GM12892 (cell line): ENCODE measurements around the gene GZMA. TPM values are rescaled to one million over a fixed set of nuclear protein-coding genes. Genes with fewer than 3 reads are reported as not detected.
"Not testable (repeated sequence)": the region's sequence is repeated elsewhere in the genome, so short reads cannot be mapped to it uniquely, and the experiment has no call there.

Experiments used
- DNase-seq: peaks from one replicate; pipeline ENCODE4 v3.0.0; 2011; ENCODE audit not compliant: insufficient read length
- FAIRE-seq: peaks from 2 replicates; lab custom pipeline; 2011; peaks lifted over from hg19 to GRCh38; lab: Jason Lieb, UNC
- POLR2A ChIP-seq: IDR thresholded peaks from 2 replicates; pipeline ENCODE4 v1.6.1; 2011; ENCODE audit warnings: low read depth, low read length, control low read depth
- POLR2AphosphoS5 ChIP-seq: IDR thresholded peaks from 2 replicates; pipeline ENCODE4 v1.6.1; 2011; ENCODE audit warnings: low read depth, low read length, control low read depth
- TAF1 ChIP-seq: IDR thresholded peaks from 2 replicates; pipeline ENCODE4 v1.6.1; 2011; ENCODE audit warnings: low read depth, mild to moderate bottlenecking, control low read depth, low read length, borderline replicate concordance
- polyA plus RNA-seq: library from polyadenylated mRNA; unstranded; fragments of >200 nt; gene quantifications from one replicate; pipeline ENCODE4 v1.2.1, GENCODE V29; 2012; ENCODE audit warnings: missing spikeins, inconsistent platforms; ENCODE audit not compliant: missing spikeins

The GZMA gene
- polyA plus RNA-seq, result not detected

- FAIRE-seq (no peak), DNase-seq (no peak)
- no peak for TF ChIP-seq POLR2AphosphoS5
- TF ChIP-seq TAF1, result no peak
- TF ChIP-seq POLR2A, result no peak
These were observed at the start of gene GZMA for GRCh38 chr5:55102348-55102747. Gene GZMA, plus strand, starts transcription at chr5:55102646. Its CDS starts 37 bp downstream, at chr5:55102683.

- DNase-seq (no peak), FAIRE-seq (no peak)
- TF ChIP-seq TAF1, result no peak
These were observed 47.3 kb upstream of the GZMA start for GRCh38 chr5:55055183-55055582.

GRCh38 chr5:55062039-55062779 lies 40.2 kb upstream of the GZMA start:
- FAIRE-seq (no peak), DNase-seq (no peak)
- no peak for TF ChIP-seq TAF1
- no peak for TF ChIP-seq POLR2A
- no peak for TF ChIP-seq POLR2AphosphoS5

- no peak for TF ChIP-seq POLR2A
- TF ChIP-seq TAF1, result no peak
- no peak for TF ChIP-seq POLR2AphosphoS5
- DNase-seq (no peak), FAIRE-seq (no peak)
These were observed 39.1 kb upstream of the GZMA start for GRCh38 chr5:55063220-55063863.

- no peak for DNase-seq
- no peak for FAIRE-seq
- TF ChIP-seq TAF1, result no peak
- no peak for TF ChIP-seq POLR2AphosphoS5
- TF ChIP-seq POLR2A, result no peak
These were observed 38.5 kb upstream of the GZMA start for GRCh38 chr5:55063899-55064298.

GRCh38 chr5:55064523-55064922 lies 37.9 kb upstream of the GZMA start:
- DNase-seq (no peak), FAIRE-seq (no peak)
- TF ChIP-seq TAF1, result no peak
- TF ChIP-seq POLR2AphosphoS5, result no peak
- no peak for TF ChIP-seq POLR2A

GRCh38 chr5:55066277-55066676 lies 36.2 kb upstream of the GZMA start:
- TF ChIP-seq POLR2A (no peak), TAF1 (no peak), POLR2AphosphoS5 (no peak)
- DNase-seq (no peak), FAIRE-seq (no peak)

GRCh38 chr5:55070968-55071367 lies 31.5 kb upstream of the GZMA start:
- no peak for TF ChIP-seq POLR2AphosphoS5
- no peak for TF ChIP-seq TAF1
- TF ChIP-seq POLR2A, result no peak
- FAIRE-seq, result no peak

GRCh38 chr5:55071413-55071812 lies 31.0 kb upstream of the GZMA start:
- FAIRE-seq, result no peak
- DNase-seq, result no peak
- TF ChIP-seq POLR2AphosphoS5 (no peak), TAF1 (no peak)

More at GRCh38 chr5:55070968-55071367, 31.5 kb upstream of the GZMA start:
- no peak for DNase-seq

GRCh38 chr5:55072666-55073065 lies 29.8 kb upstream of the GZMA start:
- FAIRE-seq (no peak), DNase-seq (no peak)
- TF ChIP-seq POLR2A (no peak), POLR2AphosphoS5 (no peak), TAF1 (no peak)

- no peak for DNase-seq
- no peak for TF ChIP-seq POLR2A
- TF ChIP-seq POLR2AphosphoS5, result no peak
- no peak for TF ChIP-seq TAF1
- no peak for FAIRE-seq
These were observed 29.2 kb upstream of the GZMA start for GRCh38 chr5:55073211-55073610.

GRCh38 chr5:55081541-55081940 lies 20.9 kb upstream of the GZMA start:
- TF ChIP-seq POLR2AphosphoS5 (no peak), TAF1 (no peak), POLR2A (no peak)
- FAIRE-seq (no peak), DNase-seq (no peak)

- not testable (repeated sequence) for FAIRE-seq, DNase-seq
These were observed 13.1 kb upstream of the GZMA start for GRCh38 chr5:55089301-55089700.

GRCh38 chr5:55091011-55091410 lies 11.4 kb upstream of the GZMA start:
- not testable (repeated sequence) for FAIRE-seq

More at GRCh38 chr5:55091011-55091410, 11.4 kb upstream of the GZMA start:
- not testable (repeated sequence) for DNase-seq
